ENCODE measurements around the gene ADAMTS8.

ADAMTS8 gene

DNA sequence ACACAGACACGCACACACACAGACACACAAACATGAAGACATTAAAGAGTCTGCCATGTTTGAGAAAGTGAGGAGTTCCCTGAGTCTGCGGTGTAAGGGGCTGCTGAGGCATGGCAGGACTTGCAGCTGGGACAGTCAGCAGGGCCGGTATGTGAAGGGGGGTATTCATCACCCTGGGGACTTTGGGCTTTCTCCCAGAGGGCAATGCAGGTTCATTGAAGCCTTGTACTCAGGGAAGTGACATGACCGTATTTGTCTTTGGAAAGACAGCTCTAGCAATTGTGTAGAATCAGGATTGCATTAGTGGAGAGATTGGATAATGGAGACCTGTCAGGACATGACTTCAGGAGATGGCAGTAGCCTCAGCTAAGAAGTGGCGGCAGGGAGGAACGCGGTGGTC is 9.4 kb upstream of the ADAMTS8 start:
- DNase-seq (ENCODE audit: low read depth), result no peak
- no peak overlapping the region for H3K4me3 ChIP-seq (ENCODE audit: low read depth, low read length)
- TF ChIP-seq, protein P1, sequence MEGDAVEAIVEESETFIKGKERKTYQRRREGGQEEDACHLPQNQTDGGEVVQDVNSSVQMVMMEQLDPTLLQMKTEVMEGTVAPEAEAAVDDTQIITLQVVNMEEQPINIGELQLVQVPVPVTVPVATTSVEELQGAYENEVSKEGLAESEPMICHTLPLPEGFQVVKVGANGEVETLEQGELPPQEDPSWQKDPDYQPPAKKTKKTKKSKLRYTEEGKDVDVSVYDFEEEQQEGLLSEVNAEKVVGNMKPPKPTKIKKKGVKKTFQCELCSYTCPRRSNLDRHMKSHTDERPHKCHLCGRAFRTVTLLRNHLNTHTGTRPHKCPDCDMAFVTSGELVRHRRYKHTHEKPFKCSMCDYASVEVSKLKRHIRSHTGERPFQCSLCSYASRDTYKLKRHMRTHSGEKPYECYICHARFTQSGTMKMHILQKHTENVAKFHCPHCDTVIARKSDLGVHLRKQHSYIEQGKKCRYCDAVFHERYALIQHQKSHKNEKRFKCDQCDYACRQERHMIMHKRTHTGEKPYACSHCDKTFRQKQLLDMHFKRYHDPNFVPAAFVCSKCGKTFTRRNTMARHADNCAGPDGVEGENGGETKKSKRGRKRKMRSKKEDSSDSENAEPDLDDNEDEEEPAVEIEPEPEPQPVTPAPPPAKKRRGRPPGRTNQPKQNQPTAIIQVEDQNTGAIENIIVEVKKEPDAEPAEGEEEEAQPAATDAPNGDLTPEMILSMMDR (IDR thresholded peaks at IDR 0.05; ENCODE audit: insufficient read depth, low read depth, low read length, missing control alignments), result no peak

DNA sequence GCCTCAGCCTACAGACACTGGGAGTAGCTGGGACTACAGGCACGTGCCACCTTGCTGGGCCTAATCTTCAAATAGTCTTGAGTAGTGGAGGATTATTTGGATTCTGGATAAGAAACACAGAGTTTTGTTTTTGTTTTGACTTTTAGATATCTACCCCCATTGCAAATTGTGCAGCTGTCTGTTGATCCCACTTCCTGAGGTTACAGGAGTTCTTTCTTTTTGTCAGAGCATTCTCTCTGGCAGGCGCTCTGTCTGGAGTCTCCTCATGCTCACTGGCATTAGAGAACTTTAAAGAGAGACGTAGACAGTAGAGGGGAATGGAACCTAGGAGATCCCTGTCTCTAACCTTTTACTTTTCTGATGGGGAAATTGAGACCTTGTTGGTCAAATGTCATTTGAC is 7.8 kb upstream of the ADAMTS8 start:
- DNase-seq (ENCODE audit: low read depth), result no peak
- TF ChIP-seq, protein P1 (IDR thresholded peaks at IDR 0.05; ENCODE audit: insufficient read depth, low read depth, low read length, missing control alignments), result no peak

DNA sequence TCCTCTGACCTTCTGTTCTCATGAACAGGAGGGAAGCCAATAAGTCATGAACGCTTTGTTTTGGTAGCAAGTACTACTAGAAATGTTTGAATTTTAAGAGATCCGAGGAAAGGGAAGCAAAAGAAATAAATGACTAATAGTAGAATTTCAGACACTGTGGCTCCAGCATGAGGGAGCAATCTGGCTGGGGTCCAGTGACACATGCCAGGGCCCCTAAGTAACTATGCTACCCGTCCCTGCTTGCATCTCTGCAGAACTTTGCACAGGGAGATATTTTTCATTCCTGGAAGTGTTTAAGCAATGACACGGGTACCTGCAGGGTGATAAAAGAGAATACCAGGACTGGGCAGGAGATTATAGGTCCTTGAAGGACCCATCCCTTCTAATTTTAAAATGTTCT is 7.3 kb upstream of the ADAMTS8 start:
- TF ChIP-seq, protein P1 (IDR thresholded peaks at IDR 0.05; ENCODE audit: insufficient read depth, low read depth, low read length, missing control alignments), result no peak
- H3K4me3 ChIP-seq (ENCODE audit: low read depth, low read length), result no peak overlapping the region
- no peak for DNase-seq (ENCODE audit: low read depth)

More for the DNA sequence above, 7.8 kb upstream of the ADAMTS8 start:
- H3K4me3 ChIP-seq (ENCODE audit: low read depth, low read length), result no peak overlapping the region

DNA sequence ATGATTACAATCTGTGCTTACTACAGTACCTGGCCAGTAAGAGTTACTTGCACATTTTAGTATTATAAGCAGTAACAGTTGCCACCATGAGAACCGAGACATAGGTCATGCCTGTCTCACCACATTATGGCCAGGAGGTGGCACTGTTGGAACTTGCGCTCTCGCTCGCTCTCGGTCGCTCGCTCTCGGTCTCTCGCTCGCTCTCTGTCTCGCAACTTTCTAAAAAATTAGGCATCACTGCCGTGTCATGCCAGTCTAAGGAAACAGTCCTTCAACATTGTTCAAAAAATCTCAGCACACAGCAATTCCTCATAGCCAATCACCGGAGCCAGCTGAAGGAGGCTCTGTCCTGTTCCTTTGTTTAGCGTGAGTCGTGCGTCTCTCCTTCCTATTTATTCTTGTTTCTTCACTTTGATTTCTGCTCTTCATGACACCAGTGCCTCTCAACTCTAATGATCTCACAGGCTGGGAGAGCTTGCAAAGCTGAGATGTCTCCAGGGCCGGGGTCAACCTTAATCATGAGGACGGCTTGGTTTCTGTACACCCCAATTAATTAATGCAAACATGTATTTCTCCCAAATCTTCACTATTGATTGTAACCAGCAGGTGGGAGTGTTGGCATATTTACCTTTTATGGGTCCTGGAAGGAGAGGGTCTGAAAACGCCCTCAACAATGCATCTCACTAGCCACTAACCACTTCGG is 6.3 kb upstream of the ADAMTS8 start:
- peak; percentile 84 for DNase-seq (ENCODE audit: low read depth)
- peak overlapping the region; percentile 65 for H3K4me3 ChIP-seq (ENCODE audit: low read depth, low read length)
- TF ChIP-seq, protein P1 (IDR thresholded peaks at IDR 0.05; ENCODE audit: insufficient read depth, low read depth, low read length, missing control alignments), result peak; percentile 90

DNA sequence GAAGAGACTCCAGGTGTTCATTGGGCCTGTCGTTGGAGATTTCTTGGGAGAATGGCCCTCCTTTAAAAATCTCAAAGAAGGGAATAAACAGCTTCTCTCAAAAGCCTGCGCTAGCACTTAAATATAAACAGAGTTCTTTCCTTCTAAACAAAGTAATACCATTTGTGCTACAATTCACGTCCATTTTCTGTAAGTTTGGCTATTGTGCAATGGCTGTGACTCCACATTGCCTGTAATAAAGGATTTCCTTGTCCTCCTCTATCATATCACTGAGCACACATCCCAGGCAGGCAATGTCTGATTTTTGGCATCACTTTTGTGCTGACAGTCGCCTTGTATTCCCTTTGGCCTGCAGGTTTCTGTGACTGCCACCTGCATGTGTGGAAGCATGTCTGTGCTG is 4.9 kb upstream of the ADAMTS8 start:
- no peak overlapping the region for H3K4me3 ChIP-seq (ENCODE audit: low read depth, low read length)
- no peak for DNase-seq (ENCODE audit: low read depth)
- TF ChIP-seq, protein P1 (IDR thresholded peaks at IDR 0.05; ENCODE audit: insufficient read depth, low read depth, low read length, missing control alignments), result no peak

DNA sequence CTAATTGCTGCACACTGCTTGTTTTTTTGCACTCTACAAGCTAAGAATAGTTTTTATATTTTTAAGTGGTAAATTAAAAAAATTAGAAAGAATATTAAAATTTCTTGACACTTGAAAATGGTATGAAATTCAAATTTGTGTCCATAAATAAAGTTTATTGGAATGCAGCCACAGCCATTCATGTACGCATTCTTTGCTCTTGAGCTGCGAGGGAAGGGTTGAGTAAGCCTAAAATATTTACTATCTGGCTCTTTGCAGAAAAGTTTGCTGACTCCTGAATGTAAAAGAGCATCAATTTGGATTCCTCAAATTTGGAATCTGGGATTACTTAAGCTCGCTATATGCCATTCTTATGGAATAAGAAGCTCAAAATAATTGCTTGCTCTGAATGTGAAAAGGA is 3.4 kb upstream of the ADAMTS8 start:
- no peak for DNase-seq (ENCODE audit: low read depth)
- TF ChIP-seq, protein P1 (IDR thresholded peaks at IDR 0.05; ENCODE audit: insufficient read depth, low read depth, low read length, missing control alignments), result no peak
- no peak overlapping the region for H3K4me3 ChIP-seq (ENCODE audit: low read depth, low read length)

DNA sequence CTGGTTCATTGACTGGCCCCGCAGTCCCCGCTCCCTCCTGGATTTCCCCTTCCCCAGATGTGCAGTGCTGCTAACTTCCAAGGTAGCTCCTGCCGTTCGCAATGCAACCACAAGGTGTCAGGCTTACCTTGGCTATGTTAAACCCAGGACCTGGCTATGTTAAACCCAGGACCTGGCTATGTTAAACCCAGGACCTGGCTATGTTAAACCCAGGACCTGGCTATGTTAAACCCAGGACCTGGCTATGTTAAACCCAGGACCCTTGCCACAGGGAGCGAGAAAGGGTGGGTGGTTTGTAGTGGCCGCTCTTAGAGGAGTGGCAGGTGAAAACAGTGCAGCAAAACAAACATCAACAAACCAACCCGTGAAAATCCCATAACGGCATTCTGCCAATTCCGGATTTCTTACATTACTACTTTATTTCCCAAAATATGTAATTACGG is 2.9 kb upstream of the ADAMTS8 start:
- TF ChIP-seq, protein P1 (IDR thresholded peaks at IDR 0.05; ENCODE audit: insufficient read depth, low read depth, low read length, missing control alignments), result peak; percentile 73
- peak; percentile 78 for DNase-seq (ENCODE audit: low read depth)
- H3K4me3 ChIP-seq (ENCODE audit: low read depth, low read length), result no peak overlapping the region

All from GM12865 (cell line).